A673 (cell line): Measurements from ENCODE around the gene SF3B3. TPM values are rescaled to one million over a fixed set of nuclear protein-coding genes. Genes with fewer than 3 reads are reported as not detected.
"Not testable (repeated sequence)": the region's sequence is repeated elsewhere in the genome, so short reads cannot be mapped to it uniquely, and the experiment has no call there.

Experiments
- BruUV-seq: library from RNA; stranded (reverse); fragments of 400-500 nt; replicated peaks from 2 replicates; lab custom pipeline; 2021; lab: Mats Ljungman, UMichigan
- CTCF ChIA-PET: fragments of 300-600 bp; sonication (Branson Sonifier 250); formaldehyde crosslinking; loops from one replicate; lab custom pipeline; 2022; ENCODE audit warnings: antibody characterized with exemption; lab: Charles Lee
- POLR2A ChIA-PET: fragments of 300-600 bp; sonication (Branson Sonifier 250); formaldehyde crosslinking; loops from one replicate; lab custom pipeline; 2022; ENCODE audit warnings: antibody characterized with exemption; ENCODE audit not compliant: low non-redundant PET; lab: Charles Lee
- DNase-seq: peaks from one replicate; pipeline ENCODE4 v3.0.0-alpha.2; 2015; ENCODE audit warnings: low spot score
- H3K27ac ChIP-seq: fragments of 200-600 bp; sonication (generic); 2 replicates; pipeline ENCODE4 v1.5.1; 2016; ENCODE audit warnings: mixed run types, low read depth, mild to moderate bottlenecking, mixed read lengths, antibody characterized with exemption, low read length; ENCODE audit not compliant: poor library complexity, severe bottlenecking
- H3K27me3 ChIP-seq: fragments of 200-600 bp; sonication (generic); replicated peaks from 2 replicates; pipeline ENCODE4 v1.6.1; 2017; ENCODE audit warnings: mixed run types, low read depth, mild to moderate bottlenecking, mixed read lengths, antibody characterized with exemption, low read length; ENCODE audit not compliant: insufficient read depth, poor library complexity
- H3K36me3 ChIP-seq: fragments of 200-600 bp; sonication (generic); 2 replicates; pipeline ENCODE4 v1.6.1; 2016; ENCODE audit warnings: mixed run types, mild to moderate bottlenecking, mixed read lengths, antibody characterized with exemption, low read length; ENCODE audit not compliant: insufficient read depth, poor library complexity, severe bottlenecking
- H3K4me1 ChIP-seq: fragments of 200-600 bp; sonication (generic); 2 replicates; pipeline ENCODE4 v1.6.1; 2017; ENCODE audit warnings: mixed run types, mild to moderate bottlenecking, mixed read lengths, antibody characterized with exemption, low read length; ENCODE audit not compliant: insufficient read depth, poor library complexity, severe bottlenecking
- H3K4me3 ChIP-seq: fragments of 200-600 bp; sonication (generic); 2 replicates; pipeline ENCODE4 v1.5.1; 2016; ENCODE audit warnings: low read depth, mixed run types, mild to moderate bottlenecking, mixed read lengths, low read length; ENCODE audit not compliant: poor library complexity, severe bottlenecking
- H3K9me3 ChIP-seq: fragments of 200-600 bp; sonication (generic); 2 replicates; pipeline ENCODE4 v1.6.1; 2016; ENCODE audit warnings: mixed run types, low read depth, mild to moderate bottlenecking, mixed read lengths, antibody characterized with exemption, low read length; ENCODE audit not compliant: poor library complexity, severe bottlenecking
- EZH2 ChIP-seq: fragments of 200-600 bp; sonication (generic); IDR thresholded peaks from 2 replicates; pipeline ENCODE4 v1.6.1; 2017; ENCODE audit warnings: borderline replicate concordance, low read depth, mild to moderate bottlenecking, mixed read lengths, antibody characterized with exemption, low read length; ENCODE audit not compliant: poor library complexity, severe bottlenecking
- intact Hi-C: fragments of 100-400 bp; cut with micrococcal nuclease; formaldehyde crosslinking; loops from one replicate; pipeline ENCODE4 v1.10.0; 2022; ENCODE audit not compliant: unreplicated experiment
- total RNA-seq: library from RNA; stranded (reverse); gene quantifications from 2 replicates; pipeline ENCODE4 v1.2.3, GENCODE V29; 2021
- TF ChIP-seq, protein P1 (sequence below): fragments of 300-800, 200-600 bp; sonication (generic); conservative IDR thresholded peaks from 2 replicates; pipeline ENCODE4 v1.5.1; 2017; ENCODE audit warnings: low read depth, mild to moderate bottlenecking, antibody characterized with exemption, low read length, moderate library complexity, mixed read lengths

SF3B3 gene
- total RNA-seq, 1 experiment from 2014 or later, result 571 TPM

DNA sequence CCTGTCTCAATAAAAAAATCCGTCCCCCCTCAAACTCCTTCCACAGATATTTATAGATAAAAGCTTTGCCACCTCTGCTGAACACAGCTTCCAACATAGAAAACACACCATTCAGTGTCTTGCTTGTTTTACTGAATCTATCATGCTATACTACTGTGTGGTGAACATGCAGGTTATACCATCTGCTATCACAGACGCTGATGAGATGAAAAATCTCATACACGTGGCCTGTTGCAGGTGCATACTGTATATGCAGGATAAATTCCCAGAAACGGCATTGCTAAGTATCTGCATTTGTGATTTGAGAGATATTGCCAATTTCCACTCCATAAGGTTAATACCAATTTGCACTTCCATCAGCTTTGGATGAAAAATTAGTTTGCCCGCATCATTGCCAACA, 92.3 kb downstream of the SF3B3 start:
- POLR2A ChIA-PET, result no interaction called here
- H3K4me3 ChIP-seq, result no peak overlapping the region
- no peaks in the 10 kb centered on the region for H3K27me3 ChIP-seq
- no peak overlapping the region for H3K27ac ChIP-seq
- no peaks in the 10 kb centered on the region for H3K36me3 ChIP-seq
- no TSS peak for BruUV-seq
- intact Hi-C loops, result no loop called here
- no peaks in the 10 kb centered on the region for H3K9me3 ChIP-seq
- TF ChIP-seq, protein P1, sequence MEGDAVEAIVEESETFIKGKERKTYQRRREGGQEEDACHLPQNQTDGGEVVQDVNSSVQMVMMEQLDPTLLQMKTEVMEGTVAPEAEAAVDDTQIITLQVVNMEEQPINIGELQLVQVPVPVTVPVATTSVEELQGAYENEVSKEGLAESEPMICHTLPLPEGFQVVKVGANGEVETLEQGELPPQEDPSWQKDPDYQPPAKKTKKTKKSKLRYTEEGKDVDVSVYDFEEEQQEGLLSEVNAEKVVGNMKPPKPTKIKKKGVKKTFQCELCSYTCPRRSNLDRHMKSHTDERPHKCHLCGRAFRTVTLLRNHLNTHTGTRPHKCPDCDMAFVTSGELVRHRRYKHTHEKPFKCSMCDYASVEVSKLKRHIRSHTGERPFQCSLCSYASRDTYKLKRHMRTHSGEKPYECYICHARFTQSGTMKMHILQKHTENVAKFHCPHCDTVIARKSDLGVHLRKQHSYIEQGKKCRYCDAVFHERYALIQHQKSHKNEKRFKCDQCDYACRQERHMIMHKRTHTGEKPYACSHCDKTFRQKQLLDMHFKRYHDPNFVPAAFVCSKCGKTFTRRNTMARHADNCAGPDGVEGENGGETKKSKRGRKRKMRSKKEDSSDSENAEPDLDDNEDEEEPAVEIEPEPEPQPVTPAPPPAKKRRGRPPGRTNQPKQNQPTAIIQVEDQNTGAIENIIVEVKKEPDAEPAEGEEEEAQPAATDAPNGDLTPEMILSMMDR, result no peak
- TF ChIP-seq EZH2, result no peak
- no peaks in the 10 kb centered on the region for H3K4me1 ChIP-seq
- CTCF ChIA-PET, result no interaction called here
- DNase-seq, result no peak

- H3K4me1 ChIP-seq, H3K27ac ChIP-seq, BruUV-seq, DNase-seq, intact Hi-C loops, H3K36me3 ChIP-seq, H3K27me3 ChIP-seq, H3K9me3 ChIP-seq, H3K4me3 ChIP-seq, CTCF ChIA-PET: not testable (repeated sequence)
- POLR2A ChIA-PET, result interaction anchor here (0.6 kb wide), 1 partner anchor 30 kb away, joined by 6 read pairs; no protein-coding TSS in a partner anchor
Observed at GRCh38 chr16:70621864-70622263, 98.2 kb downstream of the SF3B3 start.

Other genes with a start within 250 kb of the SF3B3 start
- gene AARS1, start 234.3 kb upstream of the SF3B3 start, total RNA-seq, result 234 and 270 TPM in 2 replicates
- 37.6 and 41.8 TPM in 2 replicates for gene DDX19B, start 224.6 kb upstream of the SF3B3 start, total RNA-seq
- 56.7 and 65.5 TPM in 2 replicates for gene DDX19A, start 176.9 kb upstream of the SF3B3 start, total RNA-seq
- 26.5 and 29.0 TPM in 2 replicates for gene ST3GAL2, start 84.7 kb upstream of the SF3B3 start, total RNA-seq
- 11.2 and 14.8 TPM in 2 replicates for gene FCSK, start 69.2 kb upstream of the SF3B3 start, total RNA-seq
- gene COG4, start 262 bp upstream of the SF3B3 start, total RNA-seq, result 68.6 and 82.4 TPM in 2 replicates
- gene IL34, start 122.7 kb downstream of the SF3B3 start, total RNA-seq, result not detected in 2 replicates
- gene MTSS2, start 162.2 kb downstream of the SF3B3 start, total RNA-seq, result 47.6 and 54.8 TPM in 2 replicates